Measurements from ENCODE around the gene CLIC6. TPM values are rescaled to one million over a fixed set of nuclear protein-coding genes. Genes with fewer than 3 reads are reported as not detected.

Gene CLIC6
- polyA plus RNA-seq, 1 donor (not counting 4 experiments of a cell fraction or from before 2014, with no cell fraction given): not detected

- DNase-seq (ENCODE audit: low read depth, low spot score) (peak; percentile 45), FAIRE-seq (peak; percentile 84)
- Histone ChIP-seq H2AFZ (ENCODE audit: control insufficient read depth, low read length) (no peak overlapping the region), H3K27ac (ENCODE audit: control insufficient read depth, insufficient read depth, low read length) (no peak overlapping the region), H3K27me3 (ENCODE audit: control insufficient read depth, extremely low read depth, insufficient read depth, low read length) (no peaks in the 10 kb centered on the region), H3K9ac (ENCODE audit: control insufficient read depth, extremely low read depth, insufficient read depth, low read length) (no peak overlapping the region), H3K4me3 (ENCODE audit: control insufficient read depth in 2 of 3, extremely low read depth in 1 of 3, insufficient read depth in 2 of 3, low read depth in 1 of 3, low read length in 3 of 3) (no peak overlapping the region), H3K4me1 (ENCODE audit: control insufficient read depth, extremely low read depth, insufficient read depth, low read length) (peaks cover 24% of the 10 kb centered on the region), H3K4me2 (ENCODE audit: control insufficient read depth, extremely low read depth, insufficient read depth, low read depth, low read length) (peak overlapping the region; percentile 31), H3K9me1 (ENCODE audit: control insufficient read depth, extremely low read depth, insufficient read depth, low read length) (no peaks in the 10 kb centered on the region), H4K20me1 (ENCODE audit: control insufficient read depth, extremely low read depth, insufficient read depth, low read length) (no peaks in the 10 kb centered on the region), H3K9me3 (ENCODE audit: control insufficient read depth, low read depth, low read length) (no peaks in the 10 kb centered on the region), H3K79me2 (ENCODE audit: control insufficient read depth, insufficient read depth, low read length) (no peaks in the 10 kb centered on the region), H3K36me3 (ENCODE audit: control insufficient read depth in 2 of 2, extremely low read depth in 1 of 2, insufficient read depth in 2 of 2, low read length in 2 of 2) (no peaks in the 10 kb centered on the region)
- dilution Hi-C loops (cut with MboI; ENCODE audit: extremely low pct_ligation_motif_present, low sequenced_read_pairs): no loop called here
- no peak for TF ChIP-seq EZH2 (IDR thresholded peaks at IDR 0.05; ENCODE audit: low read length)
- TF ChIP-seq CTCF (optimal IDR thresholded peaks at IDR 0.05 in 1 of 3, IDR thresholded peaks at IDR 0.05 in 1 of 3, conservative IDR thresholded peaks at IDR 0.05 in 1 of 3; ENCODE audit: extremely low read depth in 1 of 3, insufficient read depth in 2 of 3, low read length in 3 of 3): peak; percentile 78 to 97 (median 90)
These were observed 76.9 kb downstream of the CLIC6 start for GRCh38 chr21:34745557-34746255.

- Histone ChIP-seq H3K9ac (ENCODE audit: control insufficient read depth, extremely low read depth, insufficient read depth, low read length) (no peak overlapping the region), H3K9me1 (ENCODE audit: control insufficient read depth, extremely low read depth, insufficient read depth, low read length) (no peaks in the 10 kb centered on the region), H3K4me1 (ENCODE audit: control insufficient read depth, extremely low read depth, insufficient read depth, low read length) (peaks cover 16% of the 10 kb centered on the region), H3K27me3 (ENCODE audit: control insufficient read depth, extremely low read depth, insufficient read depth, low read length) (peaks cover 3% of the 10 kb centered on the region), H4K20me1 (ENCODE audit: control insufficient read depth, extremely low read depth, insufficient read depth, low read length) (no peaks in the 10 kb centered on the region), H2AFZ (ENCODE audit: control insufficient read depth, low read length) (no peak overlapping the region), H3K9me3 (ENCODE audit: control insufficient read depth, low read depth, low read length) (no peaks in the 10 kb centered on the region), H3K36me3 (ENCODE audit: control insufficient read depth in 2 of 2, extremely low read depth in 1 of 2, insufficient read depth in 2 of 2, low read length in 2 of 2) (no peaks in the 10 kb centered on the region), H3K4me2 (ENCODE audit: control insufficient read depth, extremely low read depth, insufficient read depth, low read depth, low read length) (no peak overlapping the region), H3K79me2 (ENCODE audit: control insufficient read depth, insufficient read depth, low read length) (no peaks in the 10 kb centered on the region), H3K4me3 (ENCODE audit: control insufficient read depth in 2 of 3, extremely low read depth in 1 of 3, insufficient read depth in 2 of 3, low read depth in 1 of 3, low read length in 3 of 3) (no peak overlapping the region), H3K27ac (ENCODE audit: control insufficient read depth, insufficient read depth, low read length) (no peak overlapping the region)
- FAIRE-seq (no peak), DNase-seq (ENCODE audit: low read depth, low spot score) (no peak)
- TF ChIP-seq EZH2 (IDR thresholded peaks at IDR 0.05; ENCODE audit: low read length): no peak
- no peak for TF ChIP-seq CTCF (optimal IDR thresholded peaks at IDR 0.05 in 1 of 3, IDR thresholded peaks at IDR 0.05 in 1 of 3, conservative IDR thresholded peaks at IDR 0.05 in 1 of 3; ENCODE audit: extremely low read depth in 1 of 3, insufficient read depth in 2 of 3, low read length in 3 of 3)
- dilution Hi-C loops (cut with MboI; ENCODE audit: extremely low pct_ligation_motif_present, low sequenced_read_pairs): no loop called here
These were observed 80.1 kb downstream of the CLIC6 start for GRCh38 chr21:34748862-34749261.

Data from keratinocyte (primary cell).